SK-N-SH treated with all-trans-retinoic acid at 6 μM for 48 hours (cell line): ENCODE data around the gene CBFB.
A peak's percentile ranks its signal among the peaks of the same experiment; 100 is the strongest.

ENCODE experiments used
- ATAC-seq: fragments of 200-7000 bp; cut with Tn5 transposase; 3 replicates; pipeline ENCODE4 v1.9.1; 2020; ENCODE audit warnings: mild to moderate bottlenecking, moderate library complexity
- ARNTL ChIP-seq: fragments of 450-650 bp; formaldehyde crosslinking; IDR thresholded peaks from 2 replicates; pipeline ENCODE4 v1.5.0; 2020; ENCODE audit warnings: low read depth, mild to moderate bottlenecking, moderate library complexity, borderline replicate concordance
- CSDC2 ChIP-seq: fragments of 250-450 bp; sonication (Bioruptor Pico); IDR thresholded peaks from 2 replicates; pipeline ENCODE4 v1.5.0; 2020; ENCODE audit warnings: mild to moderate bottlenecking, moderate library complexity
- ESRRG ChIP-seq: fragments of 250-450 bp; sonication (Bioruptor Pico); IDR thresholded peaks from 2 replicates; pipeline ENCODE4 v1.6.1; 2021; ENCODE audit warnings: mild to moderate bottlenecking
- GLIS3 ChIP-seq: fragments of 250-450 bp; sonication (Bioruptor Pico); IDR thresholded peaks from 2 replicates; pipeline ENCODE4 v1.5.0; 2020; ENCODE audit warnings: mild to moderate bottlenecking, moderate library complexity
- PATZ1 ChIP-seq: fragments of 250-450 bp; sonication (Bioruptor Pico); IDR thresholded peaks from 2 replicates; pipeline ENCODE4 v1.8.0; 2020; ENCODE audit warnings: mild to moderate bottlenecking, moderate library complexity, borderline replicate concordance
- POU6F1 ChIP-seq: fragments of 250-450 bp; sonication (Bioruptor Pico); IDR thresholded peaks from 2 replicates; pipeline ENCODE4 v1.8.0; 2021; ENCODE audit warnings: low read depth, mild to moderate bottlenecking, moderate library complexity, borderline replicate concordance
- PPARA ChIP-seq: fragments of 250-450 bp; sonication (Bioruptor Pico); IDR thresholded peaks from 2 replicates; pipeline ENCODE4 v1.5.0; 2020; ENCODE audit warnings: mild to moderate bottlenecking, borderline replicate concordance
- RARB ChIP-seq: fragments of 250-450 bp; sonication (Bioruptor Pico); IDR thresholded peaks from 2 replicates; pipeline ENCODE4 v1.8.0; 2021; ENCODE audit warnings: mild to moderate bottlenecking, moderate library complexity
- SNAI2 ChIP-seq: fragments of 250-450 bp; sonication (Bioruptor Pico); IDR thresholded peaks from 2 replicates; pipeline ENCODE4 v1.5.0; 2020; ENCODE audit warnings: mild to moderate bottlenecking, moderate library complexity
- TCF4 ChIP-seq: fragments of 250-450 bp; sonication (Bioruptor Pico); IDR thresholded peaks from 2 replicates; pipeline ENCODE4 v1.8.0; 2021; ENCODE audit warnings: mild to moderate bottlenecking, moderate library complexity, borderline replicate concordance
- TOX ChIP-seq: fragments of 250-450 bp; sonication (Bioruptor Pico); IDR thresholded peaks from 2 replicates; pipeline ENCODE4 v1.8.0; 2021; ENCODE audit warnings: mild to moderate bottlenecking, moderate library complexity, borderline replicate concordance
- TSHZ2 ChIP-seq: fragments of 250-450 bp; sonication (Bioruptor Pico); IDR thresholded peaks from 2 replicates; pipeline ENCODE4 v1.5.0; 2020; ENCODE audit warnings: mild to moderate bottlenecking, moderate library complexity
- ZC3H10 ChIP-seq: fragments of 250-450 bp; sonication (Bioruptor Pico); IDR thresholded peaks from 2 replicates; pipeline ENCODE4 v1.5.1; 2021; ENCODE audit warnings: mild to moderate bottlenecking, moderate library complexity
- ZFP3 ChIP-seq: fragments of 250-450 bp; sonication (Bioruptor Pico); IDR thresholded peaks from 2 replicates; pipeline ENCODE4 v1.5.0; 2020; ENCODE audit warnings: mild to moderate bottlenecking, moderate library complexity
- ZFP30 ChIP-seq: fragments of 450-650 bp; formaldehyde crosslinking; IDR thresholded peaks from 2 replicates; pipeline ENCODE4 v1.5.0; 2022; ENCODE audit warnings: mild to moderate bottlenecking, moderate library complexity
- ZNF565 ChIP-seq: fragments of 450-650 bp; formaldehyde crosslinking; conservative IDR thresholded peaks from 2 replicates; pipeline ENCODE4 v1.5.0; 2020; ENCODE audit warnings: low read depth, mild to moderate bottlenecking, moderate library complexity
- ZNF70 ChIP-seq: fragments of 450-650 bp; formaldehyde crosslinking; IDR thresholded peaks from 2 replicates; pipeline ENCODE4 v1.5.0; 2020; ENCODE audit warnings: mild to moderate bottlenecking, moderate library complexity
- TF ChIP-seq, protein P1 (sequence below): fragments of 250-450 bp; sonication (Bioruptor Pico); IDR thresholded peaks from 2 replicates; pipeline ENCODE4 v1.5.1; 2021; ENCODE audit warnings: mild to moderate bottlenecking, moderate library complexity

CBFB gene

GRCh38 chr16:67111951-67112444 lies 83.0 kb downstream of the CBFB start (continued):
- TF ChIP-seq PPARA (CRISPR knock-in tag) (no peak), ARNTL (CRISPR knock-in tag) (no peak), GLIS3 (CRISPR knock-in tag) (no peak), ZNF70 (no peak), TSHZ2 (CRISPR knock-in tag) (no peak)

DNA sequence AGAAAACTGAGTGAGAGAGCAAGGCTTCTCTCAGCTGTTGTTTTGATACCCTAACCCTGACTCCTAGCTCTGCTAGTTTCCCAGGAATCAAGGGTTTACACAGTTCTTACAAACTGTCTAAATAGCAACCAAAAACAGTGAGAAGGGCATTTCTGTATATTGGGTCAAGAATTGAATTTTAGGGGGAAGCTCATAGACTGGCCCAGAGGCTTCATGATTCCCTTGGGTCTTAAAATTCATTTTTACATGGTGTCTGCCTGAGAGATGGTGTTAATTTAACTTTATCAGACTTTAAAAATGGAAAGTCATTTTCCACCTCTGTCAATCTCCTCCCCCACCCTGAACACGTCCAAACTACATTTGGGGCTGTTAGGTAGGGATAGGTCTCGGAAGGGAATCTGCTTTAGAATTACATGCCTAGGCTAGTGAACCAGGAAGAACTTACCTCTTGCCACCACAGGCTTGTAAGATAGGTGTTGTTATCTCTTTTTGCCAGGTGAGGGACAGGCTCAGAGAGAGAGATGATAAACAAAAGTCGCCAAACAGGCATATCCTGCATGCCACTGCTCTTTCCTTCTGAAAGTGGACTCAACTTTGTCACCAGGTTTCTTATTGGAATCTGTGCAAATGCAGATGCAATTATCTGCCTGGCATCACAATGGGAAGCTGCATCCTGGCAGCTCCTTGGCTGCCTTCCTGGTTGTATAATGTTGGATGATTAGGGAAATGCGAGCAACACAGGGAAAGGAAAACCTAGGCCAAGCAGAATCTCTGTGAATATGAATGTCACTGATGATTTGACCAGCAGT lies 83.8 kb downstream of the CBFB start:
- TF ChIP-seq SNAI2 (CRISPR knock-in tag) (no peak), ZNF565 (CRISPR knock-in tag) (no peak), PATZ1 (CRISPR knock-in tag) (no peak), TCF4 (CRISPR knock-in tag) (no peak), RARB (CRISPR knock-in tag) (no peak), ESRRG (no peak), GLIS3 (CRISPR knock-in tag) (no peak), TSHZ2 (CRISPR knock-in tag) (no peak), ZC3H10 (no peak), CSDC2 (no peak), ZFP30 (CRISPR knock-in tag) (no peak)
- TF ChIP-seq, protein P1, sequence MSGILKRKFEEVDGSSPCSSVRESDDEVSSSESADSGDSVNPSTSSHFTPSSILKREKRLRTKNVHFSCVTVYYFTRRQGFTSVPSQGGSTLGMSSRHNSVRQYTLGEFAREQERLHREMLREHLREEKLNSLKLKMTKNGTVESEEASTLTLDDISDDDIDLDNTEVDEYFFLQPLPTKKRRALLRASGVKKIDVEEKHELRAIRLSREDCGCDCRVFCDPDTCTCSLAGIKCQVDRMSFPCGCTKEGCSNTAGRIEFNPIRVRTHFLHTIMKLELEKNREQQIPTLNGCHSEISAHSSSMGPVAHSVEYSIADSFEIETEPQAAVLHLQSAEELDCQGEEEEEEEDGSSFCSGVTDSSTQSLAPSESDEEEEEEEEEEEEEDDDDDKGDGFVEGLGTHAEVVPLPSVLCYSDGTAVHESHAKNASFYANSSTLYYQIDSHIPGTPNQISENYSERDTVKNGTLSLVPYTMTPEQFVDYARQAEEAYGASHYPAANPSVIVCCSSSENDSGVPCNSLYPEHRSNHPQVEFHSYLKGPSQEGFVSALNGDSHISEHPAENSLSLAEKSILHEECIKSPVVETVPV (CRISPR knock-in tag): no peak
- ATAC-seq: no peak

GRCh38 chr16:67114793-67115192 lies 85.8 kb downstream of the CBFB start:
- ATAC-seq: peak; percentile 70
- TF ChIP-seq ZNF70: no peak
- TF ChIP-seq TOX (CRISPR knock-in tag): no peak
- TF ChIP-seq TCF4 (CRISPR knock-in tag): no peak
- TF ChIP-seq GLIS3 (CRISPR knock-in tag): no peak
- no peak for TF ChIP-seq PPARA (CRISPR knock-in tag)
- no peak for TF ChIP-seq ZFP3 (CRISPR knock-in tag)
- TF ChIP-seq POU6F1: no peak
- no peak for TF ChIP-seq RARB (CRISPR knock-in tag)
- no peak for TF ChIP-seq TSHZ2 (CRISPR knock-in tag)
- no peak for TF ChIP-seq SNAI2 (CRISPR knock-in tag)
- no peak for TF ChIP-seq ZFP30 (CRISPR knock-in tag)
- TF ChIP-seq, all 23 proteins: peak for 0
